Measurements from ENCODE around the gene EVI2A.
"Not testable (repeated sequence)": the region's sequence is repeated elsewhere in the genome, so short reads cannot be mapped to it uniquely, and the experiment has no call there.

EVI2A gene, protein sequence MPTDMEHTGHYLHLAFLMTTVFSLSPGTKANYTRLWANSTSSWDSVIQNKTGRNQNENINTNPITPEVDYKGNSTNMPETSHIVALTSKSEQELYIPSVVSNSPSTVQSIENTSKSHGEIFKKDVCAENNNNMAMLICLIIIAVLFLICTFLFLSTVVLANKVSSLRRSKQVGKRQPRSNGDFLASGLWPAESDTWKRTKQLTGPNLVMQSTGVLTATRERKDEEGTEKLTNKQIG

DNA sequence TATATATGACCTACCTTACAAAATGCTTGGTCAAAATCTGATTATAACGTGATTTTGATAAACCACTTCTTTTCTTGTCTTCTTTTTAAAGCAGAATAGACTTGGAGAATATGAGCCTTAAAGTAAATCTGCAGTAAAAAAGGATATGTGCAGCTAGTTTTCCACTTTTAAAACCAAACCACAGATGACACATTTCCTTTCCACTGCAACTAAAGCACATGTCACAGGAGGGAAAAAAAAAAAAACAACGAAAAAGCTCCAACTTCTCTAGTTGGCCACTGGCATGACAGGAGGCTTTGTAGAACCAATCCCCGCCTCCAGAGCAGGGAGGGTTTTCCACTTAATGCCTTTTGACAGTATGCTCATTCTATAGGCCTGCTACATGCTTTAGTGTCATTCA is at the start of gene EVI2A:
TSS of gene EVI2A (minus strand) at position 142 of the 400 bp plus-strand sequence. CDS start 2,609 bp downstream, outside the sequence.
- H3K4me3 ChIP-seq, result peak within 1 kb of the TSS; percentile 11 to 37 (median 29)
- peak within 1 kb of the TSS in 17 of 21 experiments; percentile 12 to 96 (median 65) for H3K27ac ChIP-seq

- H3K4me3 ChIP-seq, result no peak overlapping the region
Observed at GRCh38 chr17:31369266-31369665, 47.8 kb upstream of the EVI2A start.

GRCh38 chr17:31366088-31366487 is 44.7 kb upstream of the EVI2A start:
- no peak overlapping the region for H3K4me3 ChIP-seq
- no peak overlapping the region for H3K27ac ChIP-seq

More at GRCh38 chr17:31369266-31369665, 47.8 kb upstream of the EVI2A start:
- H3K27ac ChIP-seq, result no peak overlapping the region

DNA sequence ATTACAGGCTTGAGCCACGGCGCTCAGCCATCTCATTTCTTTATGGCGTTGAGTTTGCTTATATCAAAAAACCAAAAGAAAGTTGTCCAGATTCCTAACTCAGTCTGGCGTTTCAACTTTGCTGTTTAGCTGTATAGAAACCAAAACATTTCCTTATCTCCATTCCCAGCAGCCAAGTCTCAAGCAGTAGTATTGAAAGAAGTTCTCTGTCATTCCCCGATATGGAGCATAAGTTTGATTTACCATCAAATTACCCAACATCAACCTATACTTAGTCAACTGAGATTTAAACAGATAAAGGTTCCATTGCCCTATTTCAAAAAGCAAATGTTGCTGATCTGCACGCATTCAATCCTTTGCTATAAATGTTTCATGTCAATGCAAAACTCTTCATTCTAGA is 42.6 kb upstream of the EVI2A start:
- no peak overlapping the region for H3K4me3 ChIP-seq
- no peak overlapping the region for H3K27ac ChIP-seq

- Histone ChIP-seq H3K27ac (no peak overlapping the region), H3K4me3 (no peak overlapping the region)
Observed at GRCh38 chr17:31357839-31358394, 36.5 kb upstream of the EVI2A start.

- H3K4me3 ChIP-seq, result no peak overlapping the region
- H3K27ac ChIP-seq, result no peak overlapping the region
Observed at GRCh38 chr17:31357091-31357490, 35.7 kb upstream of the EVI2A start.

- no peak overlapping the region for H3K4me3 ChIP-seq
- H3K27ac ChIP-seq, result no peak overlapping the region
Observed at GRCh38 chr17:31355935-31356334, 34.5 kb upstream of the EVI2A start.

- no peak overlapping the region for H3K4me3 ChIP-seq
- no peak overlapping the region for H3K27ac ChIP-seq
Observed at GRCh38 chr17:31349454-31349853, 28.0 kb upstream of the EVI2A start.

DNA sequence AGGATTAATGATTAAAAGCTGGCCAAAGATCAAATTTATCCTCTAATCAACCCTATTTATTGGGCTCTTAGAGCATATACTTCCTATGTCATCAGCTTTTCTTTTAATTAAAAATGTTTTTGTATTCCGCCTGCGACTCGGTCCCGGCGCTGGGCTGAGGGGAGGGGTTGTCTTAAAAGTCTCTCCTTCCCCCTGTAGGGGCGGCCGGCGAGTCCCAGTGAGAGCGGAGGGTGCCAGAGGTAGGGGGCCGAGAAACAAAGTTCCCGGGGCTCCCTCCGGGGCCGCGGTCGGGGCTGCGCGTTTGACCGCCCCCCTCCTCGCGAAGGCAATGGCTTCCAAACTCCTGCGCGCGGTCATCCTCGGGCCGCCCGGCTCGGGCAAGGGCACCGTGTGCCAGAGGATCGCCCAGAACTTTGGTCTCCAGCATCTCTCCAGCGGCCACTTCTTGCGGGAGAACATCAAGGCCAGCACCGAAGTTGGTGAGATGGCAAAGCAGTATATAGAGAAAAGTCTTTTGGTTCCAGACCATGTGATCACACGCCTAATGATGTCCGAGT is 23.8 kb upstream of the EVI2A start:
- not testable (repeated sequence) for H3K27ac ChIP-seq, H3K4me3 ChIP-seq

GRCh38 chr17:31339906-31340661 is 18.7 kb upstream of the EVI2A start:
- peak overlapping the region in 1 of 21 experiments; percentile 22 for H3K27ac ChIP-seq

GRCh38 chr17:31329221-31329620 is 7.8 kb upstream of the EVI2A start:
- peak overlapping the region in 1 of 21 experiments; percentile 2 for H3K27ac ChIP-seq

More at GRCh38 chr17:31339906-31340661, 18.7 kb upstream of the EVI2A start:
- no peak overlapping the region for H3K4me3 ChIP-seq

DNA sequence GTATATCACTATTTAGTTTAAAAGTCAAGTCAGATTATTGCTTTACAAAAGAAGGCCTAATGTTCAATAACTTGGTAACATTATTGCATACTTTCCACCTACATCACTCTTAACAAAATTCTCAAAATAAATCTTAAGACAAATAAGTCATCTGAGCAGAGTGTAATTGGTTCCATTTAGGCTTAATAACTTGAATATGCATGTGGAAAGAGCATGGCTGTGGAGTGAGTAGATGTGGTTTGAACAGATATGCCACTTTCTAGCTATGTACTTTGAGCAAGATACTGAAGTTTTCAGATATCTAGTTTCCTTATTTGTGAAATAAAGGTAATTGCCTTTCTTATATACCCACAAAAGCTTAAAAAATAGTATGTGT is 6.7 kb upstream of the EVI2A start:
- H3K4me3 ChIP-seq, result no peak overlapping the region
- H3K27ac ChIP-seq, result peak overlapping the region in 2 of 21 experiments; percentile 2 to 36

More at GRCh38 chr17:31329221-31329620, 7.8 kb upstream of the EVI2A start:
- H3K4me3 ChIP-seq, result no peak overlapping the region

DNA sequence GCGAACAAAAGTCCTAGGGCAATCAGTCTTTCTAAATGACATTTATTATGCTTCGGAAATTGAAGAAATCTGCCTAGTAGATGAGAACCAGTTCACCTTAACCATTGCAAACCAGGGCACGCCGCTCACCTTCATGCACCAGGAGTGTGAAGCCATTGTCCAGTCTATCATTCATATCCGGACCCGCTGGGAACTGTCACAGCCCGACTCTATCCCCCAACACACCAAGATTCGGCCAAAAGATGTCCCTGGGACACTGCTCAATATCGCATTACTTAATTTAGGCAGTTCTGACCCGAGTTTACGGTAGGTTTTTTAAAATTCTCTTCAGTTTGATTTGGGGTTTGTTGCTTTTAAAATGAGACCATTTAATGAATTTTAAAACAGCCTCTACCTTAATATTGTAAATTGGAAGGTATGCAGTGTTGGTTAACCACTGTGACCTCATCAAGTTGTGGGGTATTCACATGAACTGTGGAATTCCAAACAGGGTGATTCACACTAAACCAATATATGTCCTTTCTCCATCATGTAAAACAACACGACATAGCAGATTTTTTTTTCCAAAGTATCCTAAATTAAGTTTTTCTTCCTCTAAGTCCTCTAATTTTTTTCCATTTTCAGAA is 6.2 kb upstream of the EVI2A start:
- H3K4me3 ChIP-seq, result no peak overlapping the region
- H3K27ac ChIP-seq, result peak overlapping the region in 2 of 21 experiments; percentile 3 to 42

DNA sequence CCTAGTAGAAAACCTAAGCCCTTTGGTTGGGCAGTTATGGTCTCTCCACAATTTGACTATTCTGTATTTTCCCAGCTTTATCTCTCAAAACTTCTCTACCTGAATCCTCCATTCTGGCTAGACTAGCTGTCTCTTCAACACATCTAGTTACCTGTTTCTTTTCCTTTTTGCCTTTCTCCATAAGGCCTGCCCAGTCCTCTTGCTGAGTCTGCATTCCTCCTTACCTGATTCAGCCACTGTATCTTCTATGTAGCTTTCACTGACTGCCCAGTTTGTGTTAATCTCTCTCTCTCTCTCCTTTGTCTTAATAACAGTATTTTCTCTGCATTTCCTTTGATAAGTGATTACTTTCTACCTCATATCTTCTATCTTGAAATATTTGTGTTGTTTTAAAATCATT is 2.1 kb upstream of the EVI2A start:
- H3K4me3 ChIP-seq, result no peak overlapping the region
- H3K27ac ChIP-seq, result no peak overlapping the region

GRCh38 chr17:31321966-31322365 is 544 bp upstream of the EVI2A start:
- peak overlapping the region in 6 of 21 experiments; percentile 15 to 96 (median 84) for H3K27ac ChIP-seq
- H3K4me3 ChIP-seq, result no peak overlapping the region

- H3K27ac ChIP-seq, result peak overlapping the region in 17 of 21 experiments; percentile 12 to 96 (median 65)
- peak overlapping the region; percentile 11 to 37 (median 29) for H3K4me3 ChIP-seq
Observed at GRCh38 chr17:31320791-31321190, 631 bp downstream of the EVI2A start.

DNA sequence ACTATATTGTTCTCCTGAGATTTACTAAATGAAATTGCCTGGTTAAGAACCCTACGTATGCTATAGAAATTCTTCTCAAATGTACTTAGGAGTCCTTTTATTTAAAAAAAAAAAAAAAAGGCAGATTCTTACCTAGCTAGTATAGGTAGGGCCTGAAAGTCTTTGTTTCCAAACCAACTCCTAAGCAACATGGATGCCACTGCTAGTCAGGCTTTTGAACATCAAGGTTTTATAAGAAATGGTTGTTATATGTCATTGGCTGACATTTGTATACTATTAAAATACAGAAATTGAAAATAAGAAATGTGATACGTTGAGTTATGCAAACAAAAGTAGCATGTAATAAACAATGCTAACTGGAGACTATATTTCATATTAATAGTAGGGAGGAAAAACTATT is 1.2 kb downstream of the EVI2A start:
- Histone ChIP-seq H3K4me3 (peak overlapping the region; percentile 11 to 37 (median 29)), H3K27ac (peak overlapping the region in 15 of 21 experiments; percentile 6 to 96 (median 75))

GRCh38 chr17:31318851-31319661 is 2.4 kb downstream of the EVI2A start:
- peak overlapping the region in 5 of 7 experiments; percentile 10 to 37 (median 22) for H3K4me3 ChIP-seq
- peak overlapping the region in 19 of 21 experiments; percentile 5 to 96 (median 71) for H3K27ac ChIP-seq

DNA sequence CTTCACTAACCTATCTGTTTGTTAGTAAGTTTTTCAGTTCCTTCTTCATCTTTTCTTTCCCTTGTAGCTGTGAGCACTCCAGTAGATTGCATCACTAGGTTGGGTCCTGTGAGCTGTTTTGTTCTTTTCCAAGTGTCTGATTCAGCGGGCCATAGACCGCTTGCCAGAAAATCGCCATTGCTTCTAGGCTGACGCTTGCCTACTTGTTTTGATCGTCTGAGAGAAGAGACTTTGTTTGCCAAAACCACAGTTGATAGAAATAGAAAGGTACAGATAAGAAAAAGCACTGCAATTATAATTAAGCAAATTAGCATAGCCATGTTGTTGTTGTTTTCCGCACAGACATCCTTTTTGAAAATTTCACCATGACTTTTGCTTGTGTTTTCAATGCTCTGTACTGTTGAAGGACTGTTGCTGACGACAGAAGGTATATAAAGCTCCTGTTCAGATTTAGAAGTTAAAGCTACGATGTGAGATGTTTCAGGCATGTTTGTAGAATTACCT is 3.1 kb downstream of the EVI2A start:
- Histone ChIP-seq H3K4me3 (peak overlapping the region in 5 of 7 experiments; percentile 10 to 37 (median 14)), H3K27ac (peak overlapping the region in 19 of 21 experiments; percentile 5 to 96 (median 71))
